ENCODE measurements around the gene MATN3.
A peak's percentile ranks its signal among the peaks of the same experiment; 100 is the strongest.

Gene MATN3

GRCh38 chr2:20008703-20009102 lies 3.8 kb downstream of the MATN3 start:
- H3K4me3 Mint-ChIP-seq: no peak overlapping the region

GRCh38 chr2:20005891-20006470 lies 6.5 kb downstream of the MATN3 start:
- no peaks in the 10 kb centered on the region for H3K36me3 Mint-ChIP-seq (ENCODE audit: insufficient read depth)
- no peak overlapping the region for H3K27ac Mint-ChIP-seq
- no peak overlapping the region for H3K4me3 Mint-ChIP-seq
- no peaks in the 10 kb centered on the region for H3K4me1 Mint-ChIP-seq (ENCODE audit: low read depth in 2 of 2)
- peaks cover 37 to 84% of the 10 kb centered on the region in 2 donors for H3K27me3 Mint-ChIP-seq
- DNase-seq (no peak), ATAC-seq (replicated peaks) (no peak)
- no peaks in the 10 kb centered on the region for H3K9me3 Mint-ChIP-seq

More at GRCh38 chr2:20008703-20009102, 3.8 kb downstream of the MATN3 start:
- Mint-ChIP-seq H3K36me3 (ENCODE audit: insufficient read depth) (no peaks in the 10 kb centered on the region), H3K27ac (no peak overlapping the region), H3K27me3 (peaks cover 30 to 80% of the 10 kb centered on the region in 2 donors), H3K4me1 (ENCODE audit: low read depth in 2 of 2) (peaks cover 5 to 9% of the 10 kb centered on the region in 2 donors), H3K9me3 (no peaks in the 10 kb centered on the region)
- ATAC-seq (replicated peaks) (no peak), DNase-seq (no peak)

- Mint-ChIP-seq H3K9me3 (no peaks in the 10 kb centered on the region), H3K4me3 (no peak overlapping the region), H3K27me3 (peaks cover 42 to 83% of the 10 kb centered on the region in 2 donors), H3K36me3 (ENCODE audit: insufficient read depth) (no peaks in the 10 kb centered on the region), H3K4me1 (ENCODE audit: low read depth in 2 of 2) (no peaks in the 10 kb centered on the region), H3K27ac (no peak overlapping the region)
- ATAC-seq (replicated peaks): no peak
- DNase-seq: no peak
These were observed 7.3 kb downstream of the MATN3 start for GRCh38 chr2:20005067-20005627.

- Mint-ChIP-seq H3K27me3 (peaks cover 37 to 79% of the 10 kb centered on the region in 2 donors), H3K27ac (no peak overlapping the region), H3K4me3 (no peak overlapping the region), H3K36me3 (ENCODE audit: insufficient read depth) (no peaks in the 10 kb centered on the region), H3K4me1 (ENCODE audit: low read depth in 2 of 2) (no peaks in the 10 kb centered on the region), H3K9me3 (no peaks in the 10 kb centered on the region)
- no peak for ATAC-seq (replicated peaks)
- no peak for DNase-seq
These were observed 11.1 kb downstream of the MATN3 start for GRCh38 chr2:20001361-20001863.

GRCh38 chr2:19993731-19994130 lies 18.7 kb downstream of the MATN3 start:
- H3K4me3 Mint-ChIP-seq: no peak overlapping the region
- peaks cover 28 to 58% of the 10 kb centered on the region in 2 donors for H3K27me3 Mint-ChIP-seq
- DNase-seq (no peak), ATAC-seq (replicated peaks) (no peak)
- H3K27ac Mint-ChIP-seq: no peak overlapping the region
- no peaks in the 10 kb centered on the region for H3K9me3 Mint-ChIP-seq
- peaks cover 12% of the 10 kb centered on the region for H3K36me3 Mint-ChIP-seq (ENCODE audit: insufficient read depth)
- peaks cover 10% of the 10 kb centered on the region in 2 donors for H3K4me1 Mint-ChIP-seq (ENCODE audit: low read depth in 2 of 2)

- Mint-ChIP-seq H3K27ac (no peak overlapping the region), H3K36me3 (ENCODE audit: insufficient read depth) (peaks cover 18% of the 10 kb centered on the region), H3K9me3 (no peaks in the 10 kb centered on the region), H3K4me3 (no peak overlapping the region), H3K27me3 (peaks cover 28 to 45% of the 10 kb centered on the region in 2 donors), H3K4me1 (ENCODE audit: low read depth in 2 of 2) (peaks cover 10 to 15% of the 10 kb centered on the region in 2 donors)
- DNase-seq (no peak), ATAC-seq (replicated peaks) (no peak)
These were observed 20.6 kb downstream of the MATN3 start for GRCh38 chr2:19991895-19992294.

DNA sequence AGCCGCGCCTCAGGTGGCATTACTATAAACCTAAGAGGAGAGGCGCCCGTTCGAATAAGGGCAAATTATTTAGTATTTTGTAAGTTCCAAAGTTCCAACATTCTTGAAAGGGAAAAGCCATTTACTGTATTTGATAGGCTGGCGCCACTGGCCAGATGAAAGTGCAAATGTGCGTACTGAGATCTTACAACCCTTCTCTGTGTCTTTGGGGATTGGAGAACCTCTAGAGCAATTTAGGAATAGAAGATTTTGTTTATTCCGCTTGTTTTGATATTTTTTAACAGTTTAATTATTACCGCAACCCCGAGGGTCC lies 22.1 kb downstream of the MATN3 start:
- no peak for DNase-seq
- no peak for ATAC-seq (replicated peaks)
- peaks cover 10 to 15% of the 10 kb centered on the region in 2 donors for H3K4me1 Mint-ChIP-seq (ENCODE audit: low read depth in 2 of 2)
- H3K36me3 Mint-ChIP-seq (ENCODE audit: insufficient read depth): peaks cover 20% of the 10 kb centered on the region
- H3K9me3 Mint-ChIP-seq: no peaks in the 10 kb centered on the region
- peaks cover 16 to 31% of the 10 kb centered on the region in 2 donors for H3K27me3 Mint-ChIP-seq
- peak overlapping the region; percentile 91 to 94 for H3K4me3 Mint-ChIP-seq
- peak overlapping the region; percentile 94 for H3K27ac Mint-ChIP-seq

DNA sequence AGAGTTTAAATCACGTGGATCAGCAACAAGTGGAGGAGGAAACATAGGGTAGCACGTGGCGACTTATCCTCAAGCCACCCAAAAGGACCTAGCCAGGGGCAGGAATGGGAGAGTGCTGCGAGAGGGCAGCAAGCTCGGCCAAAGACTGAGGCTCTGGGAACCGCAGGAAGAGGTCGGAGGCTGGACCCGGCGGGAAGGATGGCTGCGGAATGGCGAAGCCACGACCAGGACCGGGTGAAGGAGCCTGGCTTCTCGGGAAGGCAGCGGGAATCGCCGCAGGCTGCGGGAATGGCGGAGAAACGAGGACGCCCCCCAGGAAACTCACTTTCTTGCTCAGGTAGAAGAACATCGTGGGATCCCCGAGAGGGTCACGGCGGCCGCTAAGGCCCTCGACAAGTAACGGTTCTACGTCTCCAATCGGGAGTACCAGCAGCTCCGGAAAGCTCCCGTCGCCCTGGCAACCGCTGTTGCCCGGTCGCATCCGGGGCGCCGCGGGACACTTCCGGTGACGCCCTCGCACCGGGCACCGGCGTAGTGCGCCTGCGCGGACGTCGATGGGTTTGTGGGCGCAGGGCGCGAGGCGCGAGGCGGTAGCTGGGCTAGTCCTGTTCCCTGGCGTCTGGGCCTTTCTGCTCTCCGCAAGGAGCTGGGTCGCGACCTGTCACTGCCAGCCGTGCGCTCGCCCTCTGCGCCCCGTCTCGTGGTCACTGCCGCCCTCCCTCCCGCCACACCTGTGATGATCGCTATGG lies 22.6 kb downstream of the MATN3 start, which contains the start of gene WDR35:
Gene WDR35, minus strand, starts transcription at position 439 of the 749 bp plus-strand sequence. Its CDS starts 90 bp downstream, at position 349.
- peaks cover 20% of the 10 kb centered on the region for H3K36me3 Mint-ChIP-seq (ENCODE audit: insufficient read depth)
- H3K4me3 Mint-ChIP-seq: peak within 1 kb of the TSS; percentile 91 to 94
- H3K27ac Mint-ChIP-seq: peak within 1 kb of the TSS; percentile 94
- H3K4me1 Mint-ChIP-seq (ENCODE audit: low read depth in 2 of 2): peaks cover 10 to 19% of the 10 kb centered on the region in 2 donors
- H3K9me3 Mint-ChIP-seq: no peaks in the 10 kb centered on the region
- DNase-seq: peak; percentile 88 to 90 (median 88)
- ATAC-seq (replicated peaks): peak; percentile 95
- peaks cover 16 to 31% of the 10 kb centered on the region in 2 donors for H3K27me3 Mint-ChIP-seq

GRCh38 chr2:19989342-19989666 lies 23.2 kb downstream of the MATN3 start:
- peaks cover 10 to 19% of the 10 kb centered on the region in 2 donors for H3K4me1 Mint-ChIP-seq (ENCODE audit: low read depth in 2 of 2)
- H3K27ac Mint-ChIP-seq: peak overlapping the region; percentile 94
- H3K27me3 Mint-ChIP-seq: peaks cover 16 to 26% of the 10 kb centered on the region in 2 donors
- peak overlapping the region; percentile 91 to 94 for H3K4me3 Mint-ChIP-seq
- H3K36me3 Mint-ChIP-seq (ENCODE audit: insufficient read depth): peaks cover 20% of the 10 kb centered on the region
- ATAC-seq (replicated peaks) (no peak), DNase-seq (no peak)
- H3K9me3 Mint-ChIP-seq: no peaks in the 10 kb centered on the region

GRCh38 chr2:19988600-19988999 lies 23.9 kb downstream of the MATN3 start:
- no peak for ATAC-seq (replicated peaks)

DNA sequence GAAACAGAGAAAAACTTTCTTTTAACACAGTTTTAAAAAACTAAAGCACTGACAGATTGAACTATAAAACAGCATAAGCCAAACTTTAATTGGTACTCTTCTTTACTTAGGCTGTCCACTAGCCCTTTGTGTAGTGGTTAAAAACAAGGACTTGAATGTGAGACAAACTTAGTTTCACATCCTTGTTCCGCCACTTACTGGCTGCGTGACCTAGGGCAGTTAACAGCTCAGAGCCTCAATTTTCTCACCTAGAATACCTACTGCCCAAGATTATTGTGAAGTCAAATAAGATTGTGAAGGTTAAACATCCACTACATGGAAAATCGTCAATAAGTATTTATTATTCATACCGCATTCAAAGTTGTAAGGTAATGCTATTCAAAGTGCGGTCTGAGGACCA lies 24.5 kb downstream of the MATN3 start:
- no peak overlapping the region for H3K27ac Mint-ChIP-seq
- ATAC-seq (replicated peaks): no peak
- peaks cover 10 to 19% of the 10 kb centered on the region in 2 donors for H3K4me1 Mint-ChIP-seq (ENCODE audit: low read depth in 2 of 2)
- no peak overlapping the region for H3K4me3 Mint-ChIP-seq
- no peaks in the 10 kb centered on the region for H3K9me3 Mint-ChIP-seq
- DNase-seq: no peak
- H3K27me3 Mint-ChIP-seq: peaks cover 10 to 12% of the 10 kb centered on the region in 2 donors
- peaks cover 20% of the 10 kb centered on the region for H3K36me3 Mint-ChIP-seq (ENCODE audit: insufficient read depth)

More at GRCh38 chr2:19988600-19988999, 23.9 kb downstream of the MATN3 start:
- DNase-seq: no peak
- Mint-ChIP-seq H3K4me1 (ENCODE audit: low read depth in 2 of 2) (peaks cover 10 to 19% of the 10 kb centered on the region in 2 donors), H3K27me3 (peaks cover 16 to 19% of the 10 kb centered on the region in 2 donors), H3K27ac (peak overlapping the region in 1 of 2 donors; percentile 94), H3K36me3 (ENCODE audit: insufficient read depth) (peaks cover 20% of the 10 kb centered on the region), H3K9me3 (no peaks in the 10 kb centered on the region), H3K4me3 (peak overlapping the region; percentile 91 to 94)

DNA sequence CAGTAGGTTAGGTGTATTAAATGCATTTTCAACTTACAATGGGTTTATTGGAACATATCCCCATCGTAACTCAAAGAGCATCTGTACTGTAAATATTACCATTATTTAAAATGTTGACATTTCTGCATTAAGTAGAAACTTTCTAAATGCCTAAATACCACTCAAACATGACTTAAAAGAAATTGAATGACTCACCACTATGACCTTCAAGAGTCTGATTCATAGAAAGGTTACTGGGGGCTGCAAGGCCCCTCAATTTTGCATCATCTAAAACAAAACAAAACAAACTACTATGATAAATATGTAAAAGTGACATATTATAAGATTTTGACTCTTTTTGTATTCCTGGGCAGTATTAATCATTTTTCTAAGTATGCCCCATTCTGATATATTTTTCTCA lies 30.2 kb downstream of the MATN3 start:
- Mint-ChIP-seq H3K27ac (no peak overlapping the region), H3K36me3 (ENCODE audit: insufficient read depth) (peaks cover 14% of the 10 kb centered on the region), H3K27me3 (no peaks in the 10 kb centered on the region), H3K9me3 (no peaks in the 10 kb centered on the region), H3K4me1 (ENCODE audit: low read depth in 2 of 2) (peaks cover 0 to 4% of the 10 kb centered on the region in 2 donors), H3K4me3 (no peak overlapping the region)
- DNase-seq: no peak
- ATAC-seq (replicated peaks): no peak

- DNase-seq (no peak), ATAC-seq (replicated peaks) (no peak)
- Mint-ChIP-seq H3K4me1 (ENCODE audit: low read depth in 2 of 2) (peaks cover 0 to under 1% of the 10 kb centered on the region in 2 donors), H3K27ac (no peak overlapping the region), H3K36me3 (ENCODE audit: insufficient read depth) (peaks cover 16% of the 10 kb centered on the region), H3K9me3 (no peaks in the 10 kb centered on the region), H3K27me3 (no peaks in the 10 kb centered on the region), H3K4me3 (no peak overlapping the region)
These were observed 32.5 kb downstream of the MATN3 start for GRCh38 chr2:19979932-19980331.

All from effector memory CD8-positive, alpha-beta T cell (primary cell).